CD14-positive monocyte (primary cell): ENCODE measurements around the gene GATAD2A. TPM values are rescaled to one million over a fixed set of nuclear protein-coding genes. Genes with fewer than 3 reads are reported as not detected.
A peak's percentile ranks its signal among the peaks of the same experiment; 100 is the strongest.

Experiments
- DNase-seq, 3 donors: peaks; one replicate each; pipeline ENCODE4 v3.0.0-alpha.2; 2011 to 2022
- H2AFZ ChIP-seq: 2 replicates; pipeline ENCODE4 v1.6.0; 2012; ENCODE audit warnings: mild to moderate bottlenecking, low read depth, low read length, inconsistent platforms; ENCODE audit not compliant: insufficient read depth, poor library complexity, severe bottlenecking
- H3K27ac ChIP-seq, 2 donors: 1 replicate in 1 of 2; 2 replicates in 1 of 2; pipeline ENCODE4 v1.5.1; 2012 to 2013; ENCODE audit warnings: low read length in 2 of 2, control low read depth in 1 of 2, inconsistent platforms in 1 of 2, low read depth in 1 of 2, mild to moderate bottlenecking in 1 of 2
- H3K27me3 ChIP-seq, 2 donors: one replicate each; pipeline versions ENCODE4 v1.6.0 to v1.6.1; 2011 to 2013; ENCODE audit warnings: low read length in 2 of 2; ENCODE audit not compliant: control insufficient read depth in 2 of 2, insufficient read depth in 2 of 2
- H3K36me3 ChIP-seq, 2 donors: replicated peaks in 1 of 2; 1 replicate in 1 of 2; 2 replicates in 1 of 2; pipeline versions ENCODE4 v1.5.1 to v1.6.1; 2012 to 2013; ENCODE audit warnings: low read length in 2 of 2, control low read depth in 1 of 2, inconsistent platforms in 1 of 2, mild to moderate bottlenecking in 1 of 2; ENCODE audit not compliant: insufficient read depth in 2 of 2, control insufficient read depth in 1 of 2
- H3K4me1 ChIP-seq, 2 donors: 1 replicate in 1 of 2; 2 replicates in 1 of 2; pipeline versions ENCODE4 v1.5.1 to v1.6.1; 2012 to 2013; ENCODE audit warnings: low read length in 2 of 2, control low read depth in 1 of 2, inconsistent platforms in 1 of 2, mild to moderate bottlenecking in 1 of 2, moderate library complexity in 1 of 2; ENCODE audit not compliant: insufficient read depth in 2 of 2, control insufficient read depth in 1 of 2
- H3K4me2 ChIP-seq: replicated peaks from 2 replicates; pipeline ENCODE3; 2012; ENCODE audit warnings: low read length, moderate library complexity, mild to moderate bottlenecking; ENCODE audit not compliant: poor library complexity, severe bottlenecking; ENCODE audit errors: extremely low read depth
- H3K4me3 ChIP-seq, 3 experiments: fragments of 200-600 bp in 1 of 3; sonication (generic) in 1 of 3; replicated peaks in 1 of 3; 1 replicate in 2 of 3; 2 replicates in 1 of 3; pipeline ENCODE4 v1.5.1; 2011 to 2013; ENCODE audit warnings: low read length in 3 of 3, mild to moderate bottlenecking in 3 of 3, control low read depth in 2 of 3, low read depth in 2 of 3, inconsistent platforms in 1 of 3, moderate library complexity in 1 of 3
- H3K79me2 ChIP-seq: 2 replicates; pipeline ENCODE4 v1.6.0; 2012; ENCODE audit warnings: mild to moderate bottlenecking, control low read depth, inconsistent platforms, low read length, moderate library complexity; ENCODE audit not compliant: insufficient read depth
- H3K9ac ChIP-seq: 2 replicates; pipeline ENCODE4 v1.6.0; 2017; ENCODE audit warnings: low read length, mild to moderate bottlenecking; ENCODE audit not compliant: insufficient read depth, poor library complexity, severe bottlenecking
- H3K9me3 ChIP-seq, 2 donors: replicated peaks in 1 of 2; 1 replicate in 1 of 2; 2 replicates in 1 of 2; pipeline versions ENCODE4 v1.5.1 to v1.6.1; 2012 to 2013; ENCODE audit warnings: low read length in 2 of 2, control low read depth in 1 of 2; ENCODE audit not compliant: control insufficient read depth in 1 of 2, insufficient read depth in 1 of 2
- H4K20me1 ChIP-seq: 2 replicates; pipeline ENCODE4 v1.6.0; 2012; ENCODE audit warnings: mild to moderate bottlenecking, low read length, control low read depth, moderate library complexity; ENCODE audit not compliant: insufficient read depth
- H3K27ac Mint-ChIP-seq, 7 donors: one replicate each; pipeline ENCODE4 v1.8.0; 2020; ENCODE audit warnings: mild to moderate bottlenecking in 7 of 7, mixed read lengths in 7 of 7, moderate library complexity in 6 of 7, inconsistent platforms in 2 of 7
- H3K27me3 Mint-ChIP-seq, 3 donors: one replicate each; pipeline ENCODE4 v1.8.0; 2021 to 2022; ENCODE audit warnings: low read depth in 3 of 3, mild to moderate bottlenecking in 3 of 3, mixed read lengths in 3 of 3, moderate library complexity in 3 of 3, inconsistent platforms in 1 of 3
- H3K36me3 Mint-ChIP-seq, 2 donors: one replicate each; pipeline ENCODE4 v1.8.0; 2020; ENCODE audit warnings: mixed read lengths in 2 of 2, inconsistent platforms in 1 of 2, mild to moderate bottlenecking in 1 of 2
- H3K4me1 Mint-ChIP-seq: one replicate; pipeline ENCODE4 v1.8.0; 2020; ENCODE audit warnings: mild to moderate bottlenecking, mixed read lengths
- H3K4me3 Mint-ChIP-seq, 2 donors: one replicate each; pipeline ENCODE4 v1.8.0; 2020; ENCODE audit warnings: mild to moderate bottlenecking in 2 of 2, mixed read lengths in 2 of 2, moderate library complexity in 1 of 2
- H3K9me3 Mint-ChIP-seq, 7 donors: one replicate each; pipeline ENCODE4 v1.8.0; 2020 to 2022; ENCODE audit warnings: mixed read lengths in 7 of 7, mild to moderate bottlenecking in 6 of 7, moderate library complexity in 6 of 7, inconsistent platforms in 2 of 7
- CTCF ChIP-seq: fragments of 200-600 bp; IDR thresholded peaks from one replicate; pipeline ENCODE4 v1.8.0; 2022; ENCODE audit warnings: antibody characterized with exemption, mild to moderate bottlenecking
- WGBS: methylation state at CpG from one replicate; pipeline ENCODE4 v1.1.5; 2013; ENCODE audit warnings: missing lambda C conversion rate; ENCODE audit not compliant: insufficient coverage; 5-methylcytosine and 5-hydroxymethylcytosine counted together
- intact Hi-C, 2 donors: fragments of 100-400 bp; cut with micrococcal nuclease; formaldehyde crosslinking; loops; one replicate each; pipeline versions ENCODE4 v1.15.0 to v1.15.1; 2023
- polyA plus RNA-seq, 3 donors: library from polyadenylated mRNA; depleted of rRNA in 1 of 3; unstranded in 2 of 3; stranded (reverse) in 1 of 3; fragments of 300-500 nt in 2 of 3; fragments of >200 nt in 1 of 3; fragmentation: Illumina TruSeq in 2 of 3; gene quantifications; 1 replicate in 2 of 3; 2 replicates in 1 of 3; pipeline ENCODE4 v1.2.3, GENCODE V29; 2012 to 2021

GATAD2A gene
- polyA plus RNA-seq, 3 donors = 8.0 to 35.9 (median 8.7) TPM

GRCh38 chr19:19537075-19538048, 131.9 kb downstream of the GATAD2A start:
- peak overlapping the region in 1 of 7 donors; percentile 69 for H3K27ac Mint-ChIP-seq
- Histone ChIP-seq H3K27ac (no peak overlapping the region), H4K20me1 (no peaks in the 10 kb centered on the region), H3K9ac (no peak overlapping the region), H3K79me2 (no peaks in the 10 kb centered on the region), H3K4me3 (no peak overlapping the region), H2AFZ (no peak overlapping the region), H3K9me3 (peaks cover 9 to 16% of the 10 kb centered on the region in 2 donors), H3K4me2 (no peak overlapping the region), H3K27me3 (peaks cover 8 to 43% of the 10 kb centered on the region in 2 donors), H3K4me1 (peaks cover 27 to 30% of the 10 kb centered on the region in 2 donors), H3K36me3 (no peaks in the 10 kb centered on the region)
- WGBS = 45% methylated on average over 45 of the region's 59 CpGs
- H3K4me3 Mint-ChIP-seq = peak overlapping the region in 1 of 2 donors; percentile 82
- intact Hi-C loops = loop anchor here in 1 of 2 donors (10.0 kb wide), 1 partner anchor 237 kb away; no protein-coding TSS in a partner anchor
- TF ChIP-seq CTCF = no peak
- peaks cover 37 to 58% (median 55%) of the 10 kb centered on the region in 3 donors for H3K27me3 Mint-ChIP-seq
- H3K9me3 Mint-ChIP-seq = peaks cover 0 to 29% (median 21%) of the 10 kb centered on the region in 7 donors
- peaks cover 0 to 2% of the 10 kb centered on the region in 2 donors for H3K36me3 Mint-ChIP-seq
- peaks cover 28% of the 10 kb centered on the region for H3K4me1 Mint-ChIP-seq
- DNase-seq = no peak

- WGBS = 6% methylated on average over 51 of the region's 56 CpGs
- H4K20me1 ChIP-seq = no peaks in the 10 kb centered on the region
- H3K4me1 ChIP-seq = peaks cover 33 to 39% of the 10 kb centered on the region in 2 donors
- peaks cover 8 to 43% of the 10 kb centered on the region in 2 donors for H3K27me3 ChIP-seq
- H3K4me3 ChIP-seq = no peak within 1 kb of the TSS
- H3K79me2 ChIP-seq = no peaks in the 10 kb centered on the region
- H3K27me3 Mint-ChIP-seq = peaks cover 37 to 59% (median 53%) of the 10 kb centered on the region in 3 donors
- DNase-seq = no peak
- intact Hi-C loops = loop anchor here in 1 of 2 donors (10.0 kb wide), 1 partner anchor 237 kb away; no protein-coding TSS in a partner anchor
- H3K4me1 Mint-ChIP-seq = peaks cover 34% of the 10 kb centered on the region
- peaks cover 9 to 16% of the 10 kb centered on the region in 2 donors for H3K9me3 ChIP-seq
- H2AFZ ChIP-seq = no peak within 1 kb of the TSS
- H3K4me3 Mint-ChIP-seq = peak within 1 kb of the TSS in 1 of 2 donors; percentile 80
- no peaks in the 10 kb centered on the region for H3K36me3 ChIP-seq
- H3K36me3 Mint-ChIP-seq = peaks cover 0 to 2% of the 10 kb centered on the region in 2 donors
- no peak within 1 kb of the TSS for H3K4me2 ChIP-seq
- peaks cover 0 to 29% (median 21%) of the 10 kb centered on the region in 7 donors for H3K9me3 Mint-ChIP-seq
- TF ChIP-seq CTCF = no peak
- no peak within 1 kb of the TSS for H3K9ac ChIP-seq
- H3K27ac Mint-ChIP-seq = no peak within 1 kb of the TSS
- no peak within 1 kb of the TSS for H3K27ac ChIP-seq
Observed at GRCh38 chr19:19538061-19538784, 132.7 kb downstream of the GATAD2A start, which contains the start of gene CILP2. Gene CILP2, plus strand, starts transcription at chr19:19538265. Its CDS starts 85 bp downstream, at chr19:19538350.
